Activated CD4-positive, alpha-beta T cell treated with anti-CD3 and anti-CD28 coated beads, Interleukin-10, Interleukin-2, amounts not matched to agents 100 ng/mL and 50 ng/mL, durations not matched to agents 16 hours and 8 hours (primary cell): ENCODE measurements around the gene TRPV6.

ENCODE experiments used
- DNase-seq: peaks from one replicate; pipeline ENCODE4 v3.0.0-alpha.2; 2020

Gene TRPV6

DNA sequence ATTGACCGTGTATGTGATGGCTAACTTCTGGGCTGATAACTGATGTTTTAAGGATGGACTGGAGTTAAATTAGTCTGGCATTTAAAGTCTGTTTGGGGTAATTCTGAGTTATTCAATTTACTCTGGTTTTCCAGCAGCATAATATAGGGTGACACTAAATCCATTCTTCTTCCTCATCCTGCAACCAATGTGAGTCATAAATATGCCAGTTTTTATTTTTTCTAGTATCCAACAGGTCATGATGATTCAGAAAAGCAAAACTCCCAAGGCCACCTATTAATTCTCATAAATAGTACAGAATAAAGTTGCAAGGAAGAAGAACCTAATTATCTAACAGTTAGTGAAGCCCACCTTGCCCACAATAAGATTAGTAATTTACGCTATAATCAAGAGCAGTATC lies 38.2 kb downstream of the TRPV6 start:
- no peak for DNase-seq

DNA sequence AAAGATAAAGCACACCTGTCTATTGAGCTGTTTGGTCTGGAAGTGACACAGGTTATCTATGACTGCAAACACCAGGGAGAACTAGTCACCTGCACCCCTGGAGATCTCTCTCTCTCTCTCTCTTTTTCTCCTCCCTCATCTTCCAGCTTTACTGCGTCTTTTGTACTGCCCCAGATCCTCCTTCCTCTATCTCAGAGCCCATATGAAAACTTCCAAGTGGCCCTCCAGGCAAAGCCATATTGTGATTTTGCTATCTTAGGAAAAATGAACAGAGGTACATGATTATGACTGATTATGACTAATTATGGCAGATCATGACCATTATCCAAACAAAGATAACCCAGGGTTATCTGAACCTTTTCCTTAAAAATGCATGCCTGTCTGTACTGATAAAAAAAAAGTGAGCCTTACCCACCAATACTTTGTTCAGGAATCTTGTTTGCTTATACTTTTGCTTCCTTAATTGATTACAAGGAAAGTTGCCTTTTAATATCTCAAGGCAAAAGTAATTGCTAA lies 43.2 kb downstream of the TRPV6 start:
- no peak for DNase-seq

DNA sequence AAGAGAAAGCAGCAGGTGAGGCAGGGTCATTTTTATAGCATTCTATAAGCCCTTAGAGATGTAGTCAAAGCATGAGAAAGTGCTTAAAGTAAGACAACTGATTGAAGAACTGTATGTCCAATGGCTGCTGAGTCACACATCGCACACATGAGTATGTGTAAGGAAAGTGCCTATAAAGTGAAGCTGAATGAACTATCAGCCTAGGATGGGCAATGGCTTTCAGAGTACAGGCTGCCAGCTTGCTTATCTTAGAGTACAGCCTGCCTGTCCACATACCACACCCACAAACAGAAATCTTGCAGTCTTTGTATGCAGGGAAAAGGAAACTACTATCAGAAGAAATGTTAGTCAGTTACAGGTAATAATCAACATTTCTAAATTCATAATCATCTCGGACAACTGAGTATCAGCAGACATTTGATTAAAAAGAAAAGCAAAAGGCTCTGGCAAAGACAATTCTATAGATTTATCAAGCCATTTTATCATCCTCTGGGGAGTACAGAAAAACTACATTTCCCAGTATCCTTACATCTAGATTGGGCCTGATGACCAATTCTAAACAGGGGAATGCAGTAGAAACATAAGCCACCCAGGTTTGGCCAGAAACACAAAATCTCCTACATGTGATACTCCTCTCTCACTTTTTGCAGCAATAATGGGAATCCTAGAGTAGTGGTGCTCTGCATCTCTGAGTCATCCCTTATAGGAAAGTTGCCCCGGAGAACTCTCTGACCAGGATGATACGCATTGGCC lies 46.9 kb downstream of the TRPV6 start:
- DNase-seq = no peak

DNA sequence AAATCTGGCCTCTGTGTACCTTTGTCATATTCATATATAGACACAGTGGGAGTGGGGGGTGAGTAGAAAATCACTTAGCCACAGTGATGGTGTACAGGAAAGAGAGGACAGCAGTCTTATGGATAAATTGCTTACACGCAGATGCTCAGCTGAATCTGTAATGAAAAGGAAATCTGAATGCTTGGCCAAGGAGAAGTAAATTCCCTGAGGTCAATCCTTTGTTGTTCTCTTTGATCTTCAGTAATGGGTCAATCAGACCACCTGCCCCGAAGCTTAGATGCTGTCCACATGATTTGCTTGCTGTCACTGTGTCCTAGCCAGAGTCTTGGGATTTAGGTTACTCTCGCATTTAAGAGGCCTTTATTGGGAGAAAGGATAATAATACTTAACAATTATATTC lies 49.1 kb downstream of the TRPV6 start:
- no peak for DNase-seq

DNA sequence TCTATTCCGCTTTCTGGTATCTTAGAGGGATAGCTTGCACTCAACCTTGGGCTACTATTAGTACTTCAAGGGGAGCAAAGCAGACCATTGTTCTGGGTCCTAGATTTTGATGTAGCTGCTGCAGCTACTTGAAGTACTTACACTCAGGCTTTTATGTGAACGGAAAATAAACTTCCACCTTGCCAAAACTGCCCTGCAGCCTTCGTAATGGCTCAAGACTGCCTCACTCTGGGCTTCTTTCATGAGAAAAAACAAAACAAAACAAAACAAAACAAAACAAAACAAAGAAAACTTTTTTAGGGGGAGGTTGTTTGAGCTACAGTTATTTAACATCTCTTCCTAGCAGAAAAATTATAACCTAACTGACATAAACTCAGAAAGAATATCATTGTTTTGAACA lies 50.1 kb downstream of the TRPV6 start:
- DNase-seq = no peak

DNA sequence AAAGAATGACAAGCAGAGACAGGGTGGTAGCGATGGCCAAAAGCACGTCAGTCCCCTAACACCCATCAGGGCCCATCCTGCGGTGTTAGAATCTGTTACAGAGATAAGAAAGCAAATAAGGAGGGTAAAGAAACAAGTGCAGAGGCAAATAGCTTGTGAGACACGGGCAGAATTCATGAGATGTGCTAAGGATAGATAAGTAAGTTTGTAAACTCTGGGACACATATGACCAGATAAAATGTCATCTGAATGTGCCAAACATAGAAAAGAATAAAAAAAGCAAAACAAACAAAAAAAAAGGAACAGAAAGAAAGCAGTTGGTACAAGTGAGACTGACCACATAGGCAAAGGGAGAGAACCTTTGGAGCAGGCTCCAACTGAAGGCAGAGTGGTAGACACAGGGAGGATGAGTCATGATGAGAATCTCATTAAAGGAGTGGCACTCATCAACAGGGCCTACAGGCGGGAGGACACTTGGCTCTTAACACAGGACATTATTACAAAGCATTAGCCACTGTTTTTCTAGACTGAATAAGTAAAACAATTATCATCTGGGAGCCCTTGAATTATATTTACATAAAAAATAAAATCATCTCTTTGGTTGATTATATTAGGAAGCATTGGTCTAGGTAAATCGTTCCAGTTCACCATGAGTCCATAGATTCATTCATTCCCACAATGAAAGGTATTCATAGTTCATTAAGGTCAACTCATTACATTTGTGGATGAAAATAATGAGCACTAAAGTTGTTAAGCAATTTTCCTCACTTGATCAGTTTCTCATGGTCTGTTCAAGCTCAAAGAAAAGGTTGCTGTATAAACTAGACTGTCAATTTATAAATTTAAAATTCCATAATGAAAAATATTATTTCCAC lies 52.1 kb downstream of the TRPV6 start:
- DNase-seq = no peak

DNA sequence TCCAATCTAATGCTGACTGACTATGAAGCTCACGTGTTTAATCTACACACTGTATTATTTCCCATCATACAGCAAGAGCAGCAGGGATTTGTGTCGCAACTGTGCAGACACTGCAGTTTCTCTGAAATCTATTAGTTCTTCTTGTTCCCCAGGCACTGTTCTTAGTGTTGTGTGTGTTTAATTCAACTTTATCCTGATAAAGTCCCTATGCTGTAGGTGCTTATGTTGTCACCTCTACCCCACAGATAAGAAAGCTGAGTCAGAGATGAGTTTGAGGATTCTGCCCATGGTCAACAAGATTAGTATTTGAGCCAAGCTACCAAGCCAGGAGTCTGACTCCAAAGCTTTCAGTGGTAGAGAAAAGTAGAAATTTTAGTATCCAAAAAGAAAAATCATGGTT lies 53.1 kb downstream of the TRPV6 start:
- DNase-seq = no peak

DNA sequence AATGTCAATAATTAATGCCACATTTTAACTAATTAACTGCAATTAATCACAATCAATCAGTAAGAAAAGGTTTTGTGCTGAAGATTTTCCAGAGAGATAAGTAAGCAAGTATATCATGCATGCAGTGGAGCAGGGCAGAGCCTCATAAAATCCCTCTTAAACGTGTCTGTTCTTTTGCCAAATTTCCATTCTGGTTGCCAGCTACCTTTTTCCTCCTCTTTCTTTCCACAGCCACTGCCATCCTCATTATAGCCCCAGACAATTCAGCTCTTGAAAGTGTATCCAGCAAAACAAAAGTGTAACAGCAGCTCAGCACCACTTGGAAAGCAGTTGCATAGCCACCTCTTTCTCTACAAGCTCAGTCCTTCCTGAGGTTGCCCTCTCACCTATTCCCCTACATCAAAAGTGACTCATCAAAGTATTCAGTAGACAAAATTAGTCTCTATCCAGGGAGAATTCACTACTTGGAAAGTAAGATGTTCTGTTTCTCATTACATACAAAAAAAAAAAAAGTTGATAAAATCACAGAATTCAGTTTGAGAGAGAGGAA lies 57.5 kb downstream of the TRPV6 start:
- DNase-seq = no peak

DNA sequence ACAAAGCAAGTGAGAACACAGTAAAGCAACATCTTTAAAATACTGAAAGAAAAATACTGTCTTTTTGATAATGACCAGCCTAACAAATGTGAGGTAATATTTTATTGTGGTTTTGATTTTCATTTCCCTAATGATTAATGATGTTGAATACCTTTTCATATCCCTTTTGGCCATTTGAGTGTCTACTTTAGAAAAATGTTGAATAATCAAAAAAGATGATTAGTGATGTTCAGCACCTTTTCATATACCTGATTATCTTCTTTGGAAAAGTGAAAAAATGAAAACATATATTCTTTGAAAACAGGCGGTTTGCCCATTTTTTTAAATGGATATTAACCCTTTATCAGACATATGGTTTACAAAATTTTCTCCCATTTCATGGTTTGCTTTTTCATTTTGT lies 62.8 kb downstream of the TRPV6 start:
- DNase-seq = no peak
